ENCODE measurements around the gene HIVEP2. TPM values are rescaled to one million over a fixed set of nuclear protein-coding genes. Genes with fewer than 3 reads are reported as not detected.

HIVEP2 gene, protein sequence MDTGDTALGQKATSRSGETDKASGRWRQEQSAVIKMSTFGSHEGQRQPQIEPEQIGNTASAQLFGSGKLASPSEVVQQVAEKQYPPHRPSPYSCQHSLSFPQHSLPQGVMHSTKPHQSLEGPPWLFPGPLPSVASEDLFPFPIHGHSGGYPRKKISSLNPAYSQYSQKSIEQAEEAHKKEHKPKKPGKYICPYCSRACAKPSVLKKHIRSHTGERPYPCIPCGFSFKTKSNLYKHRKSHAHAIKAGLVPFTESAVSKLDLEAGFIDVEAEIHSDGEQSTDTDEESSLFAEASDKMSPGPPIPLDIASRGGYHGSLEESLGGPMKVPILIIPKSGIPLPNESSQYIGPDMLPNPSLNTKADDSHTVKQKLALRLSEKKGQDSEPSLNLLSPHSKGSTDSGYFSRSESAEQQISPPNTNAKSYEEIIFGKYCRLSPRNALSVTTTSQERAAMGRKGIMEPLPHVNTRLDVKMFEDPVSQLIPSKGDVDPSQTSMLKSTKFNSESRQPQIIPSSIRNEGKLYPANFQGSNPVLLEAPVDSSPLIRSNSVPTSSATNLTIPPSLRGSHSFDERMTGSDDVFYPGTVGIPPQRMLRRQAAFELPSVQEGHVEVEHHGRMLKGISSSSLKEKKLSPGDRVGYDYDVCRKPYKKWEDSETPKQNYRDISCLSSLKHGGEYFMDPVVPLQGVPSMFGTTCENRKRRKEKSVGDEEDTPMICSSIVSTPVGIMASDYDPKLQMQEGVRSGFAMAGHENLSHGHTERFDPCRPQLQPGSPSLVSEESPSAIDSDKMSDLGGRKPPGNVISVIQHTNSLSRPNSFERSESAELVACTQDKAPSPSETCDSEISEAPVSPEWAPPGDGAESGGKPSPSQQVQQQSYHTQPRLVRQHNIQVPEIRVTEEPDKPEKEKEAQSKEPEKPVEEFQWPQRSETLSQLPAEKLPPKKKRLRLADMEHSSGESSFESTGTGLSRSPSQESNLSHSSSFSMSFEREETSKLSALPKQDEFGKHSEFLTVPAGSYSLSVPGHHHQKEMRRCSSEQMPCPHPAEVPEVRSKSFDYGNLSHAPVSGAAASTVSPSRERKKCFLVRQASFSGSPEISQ (N-terminal part only)
- total RNA-seq: 2.6 and 3.5 TPM in 2 replicates

DNA sequence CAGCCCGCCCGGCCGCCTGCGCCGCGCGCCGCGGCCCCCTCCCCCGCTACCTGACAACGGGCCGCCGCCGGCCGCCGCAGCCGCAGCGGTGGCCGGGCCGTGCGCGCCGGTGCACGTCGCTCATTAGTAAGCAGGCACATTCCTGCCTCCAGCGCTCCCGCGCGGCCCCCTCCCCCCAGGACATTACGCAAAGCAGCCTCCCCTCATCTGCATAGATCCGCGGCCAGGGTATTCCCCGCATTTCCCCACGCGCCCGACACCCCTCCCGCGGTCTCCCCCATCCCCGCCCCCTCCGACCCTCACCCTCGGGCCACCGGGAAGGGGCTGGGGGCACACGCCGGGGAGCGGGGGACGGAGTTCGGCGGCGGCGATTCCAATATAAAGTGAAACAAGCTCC is at the start of gene HIVEP2:
Gene HIVEP2 (minus strand): TSS at position 128 of the 397 bp plus-strand sequence. CDS start 170,438 bp downstream, outside the sequence.

Other genes with a start within 250 kb of the HIVEP2 start
- gene AIG1, start 115.7 kb upstream of the HIVEP2 start, total RNA-seq: 16.6 and 22.9 TPM in 2 replicates